PC-9 (cell line): ENCODE measurements around the gene OR2A7. TPM values are rescaled to one million over a fixed set of nuclear protein-coding genes. Genes with fewer than 3 reads are reported as not detected.
"Not testable (repeated sequence)": the region's sequence is repeated elsewhere in the genome, so short reads cannot be mapped to it uniquely, and the experiment has no call there.

Experiments used
- BruUV-seq: library from RNA; stranded (reverse); fragments of 400-500 nt; replicated peaks from 2 replicates; lab custom pipeline; 2021; lab: Mats Ljungman, UMichigan
- CTCF ChIA-PET: fragments of 300-600 bp; sonication (Branson Sonifier 250); formaldehyde crosslinking; loops from one replicate; lab custom pipeline; 2022; ENCODE audit warnings: antibody characterized with exemption; lab: Charles Lee
- POLR2A ChIA-PET: fragments of 300-600 bp; sonication (Branson Sonifier 250); formaldehyde crosslinking; loops from one replicate; lab custom pipeline; 2022; ENCODE audit warnings: antibody characterized with exemption; ENCODE audit not compliant: unreplicated experiment; lab: Charles Lee
- DNase-seq, 2 experiments: peaks; one replicate each; pipeline versions ENCODE4 v3.0.0 to v3.0.0-alpha.2; 2015 to 2022; ENCODE audit warnings: mixed read lengths in 1 of 2
- H2AFZ ChIP-seq: fragments of 200-600 bp; sonication (generic); 2 replicates; pipeline ENCODE4 v1.8.1; 2017; ENCODE audit warnings: antibody characterized with exemption
- H3F3A ChIP-seq: fragments of 200-600 bp; sonication (generic); 2 replicates; pipeline ENCODE4 v1.8.1; 2017; ENCODE audit warnings: antibody characterized with exemption, mild to moderate bottlenecking, low read depth; ENCODE audit not compliant: insufficient read depth
- H3K27ac ChIP-seq: fragments of 200-600 bp; sonication (generic); 2 replicates; pipeline ENCODE4 v1.6.1; 2016; ENCODE audit warnings: mixed run types
- H3K27me3 ChIP-seq: fragments of 200-600 bp; sonication (generic); 2 replicates; pipeline ENCODE4 v1.6.1; 2016; ENCODE audit warnings: low read depth, mixed run types; ENCODE audit not compliant: insufficient read depth
- H3K36me3 ChIP-seq: fragments of 200-600 bp; sonication (generic); 2 replicates; pipeline ENCODE4 v1.6.1; 2016; ENCODE audit warnings: low read depth, mixed run types
- H3K4me1 ChIP-seq: fragments of 200-600 bp; sonication (generic); replicated peaks from 2 replicates; pipeline ENCODE4 v1.6.1; 2016; ENCODE audit warnings: mixed run types; ENCODE audit not compliant: insufficient read depth
- H3K4me2 ChIP-seq: fragments of 200-600 bp; sonication (generic); 2 replicates; pipeline ENCODE4 v1.6.1; 2017; ENCODE audit warnings: mixed run types
- H3K4me3 ChIP-seq: fragments of 200-600 bp; sonication (generic); 2 replicates; pipeline ENCODE4 v1.6.1; 2016; ENCODE audit warnings: mixed run types
- H3K79me2 ChIP-seq: fragments of 200-600 bp; sonication (generic); 2 replicates; pipeline ENCODE4 v1.6.1; 2017; ENCODE audit warnings: low read depth, mixed run types
- H3K9me2 ChIP-seq: fragments of 200-600 bp; sonication (generic); 2 replicates; pipeline ENCODE4 v1.8.1; 2017; ENCODE audit warnings: mild to moderate bottlenecking; ENCODE audit not compliant: insufficient read depth
- H3K9me3 ChIP-seq: fragments of 200-600 bp; sonication (generic); 2 replicates; pipeline ENCODE4 v1.8.1; 2016; ENCODE audit warnings: low read depth; ENCODE audit not compliant: insufficient read depth
- H4K20me1 ChIP-seq: fragments of 200-600 bp; sonication (generic); 2 replicates; pipeline ENCODE4 v1.8.1; 2017; ENCODE audit not compliant: insufficient read depth
- intact Hi-C: fragments of 100-400 bp; cut with micrococcal nuclease; formaldehyde crosslinking; loops from one replicate; pipeline ENCODE4 v1.10.0; 2022; ENCODE audit not compliant: unreplicated experiment
- total RNA-seq: library from RNA; stranded (reverse); gene quantifications from 2 replicates; pipeline ENCODE4 v1.2.3, GENCODE V29; 2021

Gene OR2A7
- total RNA-seq, 1 experiment from 2014 or later: 6.0 TPM

GRCh38 chr7:144281981-144282380 lies 17.4 kb upstream of the OR2A7 start:
- H3K4me1 ChIP-seq, H3K27ac ChIP-seq, H3K79me2 ChIP-seq, H3K4me3 ChIP-seq, H3K9me3 ChIP-seq, H4K20me1 ChIP-seq, H3K27me3 ChIP-seq, H3F3A ChIP-seq, H3K9me2 ChIP-seq, intact Hi-C loops, CTCF ChIA-PET, DNase-seq, H3K36me3 ChIP-seq, H2AFZ ChIP-seq, H3K4me2 ChIP-seq, POLR2A ChIA-PET, BruUV-seq: not testable (repeated sequence)

- H3K27me3 ChIP-seq, H3K79me2 ChIP-seq, H2AFZ ChIP-seq, H3K27ac ChIP-seq, H3K4me2 ChIP-seq, H3K36me3 ChIP-seq, POLR2A ChIA-PET, H3K9me3 ChIP-seq, H3K4me3 ChIP-seq, H3K9me2 ChIP-seq, H3F3A ChIP-seq, DNase-seq, CTCF ChIA-PET, H4K20me1 ChIP-seq, H3K4me1 ChIP-seq, intact Hi-C loops: not testable (repeated sequence)
- TSS peak; percentile 4 for BruUV-seq
Observed at GRCh38 chr7:144280010-144280409, 15.4 kb upstream of the OR2A7 start.

DNA sequence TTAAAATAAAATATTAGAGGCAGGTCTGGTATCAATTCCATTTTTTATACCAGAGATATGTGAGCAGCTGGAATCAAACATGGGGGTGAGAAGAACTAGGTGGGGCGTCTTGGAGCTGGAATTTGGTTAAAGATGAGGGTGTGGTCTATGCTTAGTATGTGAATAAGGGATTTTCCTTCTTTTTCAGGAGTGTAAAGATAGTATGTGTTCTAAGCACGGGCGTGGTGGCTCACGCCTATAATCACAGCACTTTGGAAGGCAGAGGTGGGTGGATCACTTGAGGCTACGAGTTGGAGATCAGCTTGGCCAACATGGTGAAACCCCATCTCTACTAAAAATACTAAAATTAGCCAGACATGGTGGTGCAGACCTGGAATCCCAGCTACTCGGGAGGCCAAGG lies 10.7 kb upstream of the OR2A7 start:
- POLR2A ChIA-PET: not testable (repeated sequence)

GRCh38 chr7:144269188-144269587 lies 4.6 kb upstream of the OR2A7 start, which contains the start of gene CTAGE8:
TSS of gene CTAGE8 (minus strand) at chr7:144269288. CDS start at chr7:144269250, 38 bp downstream.
- H3F3A ChIP-seq, CTCF ChIA-PET, H3K4me2 ChIP-seq, intact Hi-C loops, H2AFZ ChIP-seq, BruUV-seq, H3K9me2 ChIP-seq, H3K27me3 ChIP-seq, H3K9me3 ChIP-seq, H3K27ac ChIP-seq, DNase-seq, POLR2A ChIA-PET, H3K4me3 ChIP-seq, H4K20me1 ChIP-seq, H3K79me2 ChIP-seq, H3K4me1 ChIP-seq, H3K36me3 ChIP-seq: not testable (repeated sequence)

More for the DNA sequence above, 10.7 kb upstream of the OR2A7 start:
- H3K36me3 ChIP-seq, H3K79me2 ChIP-seq, H3K27ac ChIP-seq, H3K9me3 ChIP-seq, BruUV-seq, H3K9me2 ChIP-seq, H3K4me3 ChIP-seq, intact Hi-C loops, CTCF ChIA-PET, H3K27me3 ChIP-seq, H3F3A ChIP-seq, H3K4me1 ChIP-seq, H4K20me1 ChIP-seq, DNase-seq, H2AFZ ChIP-seq, H3K4me2 ChIP-seq: not testable (repeated sequence)

DNA sequence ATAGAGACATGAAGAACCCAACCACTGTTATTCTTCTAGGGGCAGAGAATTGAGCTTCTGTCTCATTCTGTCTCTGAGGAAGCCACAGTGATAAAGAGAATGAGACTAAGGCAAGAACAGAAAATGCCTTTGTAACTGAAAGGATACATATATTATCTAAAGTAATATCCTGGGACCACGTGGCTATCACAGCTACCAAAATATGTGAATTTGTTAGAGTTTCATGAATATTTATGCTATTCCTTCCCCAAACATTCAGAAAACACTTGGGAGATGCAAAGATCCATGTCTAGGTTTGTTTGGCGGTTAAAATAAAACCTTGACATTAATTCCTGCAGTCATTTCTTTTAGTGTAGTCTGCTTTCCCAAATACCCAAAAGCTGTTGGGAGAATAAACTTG lies 2.5 kb downstream of the OR2A7 start:
- H3K4me2 ChIP-seq, H2AFZ ChIP-seq, intact Hi-C loops, BruUV-seq, H3K36me3 ChIP-seq, POLR2A ChIA-PET, H3K27ac ChIP-seq, H3K9me2 ChIP-seq, H3K27me3 ChIP-seq, H3F3A ChIP-seq, H3K4me1 ChIP-seq, H3K9me3 ChIP-seq, H4K20me1 ChIP-seq, CTCF ChIA-PET, DNase-seq, H3K79me2 ChIP-seq, H3K4me3 ChIP-seq: not testable (repeated sequence)

- H3F3A ChIP-seq, POLR2A ChIA-PET, DNase-seq: not testable (repeated sequence)
Observed at GRCh38 chr7:144259067-144259466, 5.5 kb downstream of the OR2A7 start.

More at GRCh38 chr7:144259067-144259466, 5.5 kb downstream of the OR2A7 start:
- H3K4me1 ChIP-seq, CTCF ChIA-PET, H3K79me2 ChIP-seq, H3K27ac ChIP-seq, H4K20me1 ChIP-seq, H3K4me2 ChIP-seq, BruUV-seq, H2AFZ ChIP-seq, H3K9me3 ChIP-seq, H3K4me3 ChIP-seq, H3K36me3 ChIP-seq, H3K27me3 ChIP-seq, H3K9me2 ChIP-seq, intact Hi-C loops: not testable (repeated sequence)
